Measurements from ENCODE around the gene CXorf65. TPM values are rescaled to one million over a fixed set of nuclear protein-coding genes. Genes with fewer than 3 reads are reported as not detected.

Gene CXorf65
- total RNA-seq, 3 donors from 2014 or later, result 2.7 TPM; not detected in 2

DNA sequence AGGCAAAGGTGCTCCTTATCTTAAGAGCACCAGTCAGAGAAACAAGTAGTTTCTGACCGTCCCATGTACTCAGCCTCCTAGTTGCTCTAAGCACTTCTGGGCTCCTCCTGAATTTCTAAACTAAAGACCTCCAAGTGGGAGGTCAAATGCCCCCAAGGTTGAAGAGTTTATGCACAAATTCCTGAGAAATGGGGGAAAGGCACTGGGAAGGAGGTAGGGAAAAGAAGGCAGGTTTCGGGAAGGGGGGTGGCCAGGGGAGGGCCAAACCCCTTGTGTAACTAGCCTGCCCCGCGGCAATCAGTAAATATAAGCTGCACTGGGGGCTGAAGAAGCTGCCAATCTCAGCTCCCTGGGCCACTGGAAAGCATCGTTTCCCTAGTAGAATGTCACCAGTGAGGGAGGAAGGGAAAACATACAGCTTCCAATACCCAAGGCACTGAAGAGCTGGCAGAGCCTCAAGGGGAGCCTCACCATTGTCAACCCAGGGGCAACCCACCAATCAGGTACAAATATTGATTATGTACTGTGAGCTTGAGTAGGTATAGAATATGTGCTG is 7.5 kb downstream of the CXorf65 start:
- Histone ChIP-seq H3K4me1 (ENCODE audit: low read depth) (no peaks in the 10 kb centered on the region), H3K4me3 (no peak overlapping the region), H3K36me3 (ENCODE audit: low read depth) (no peaks in the 10 kb centered on the region), H3K9me3 (no peaks in the 10 kb centered on the region)
- TF ChIP-seq, protein P1, sequence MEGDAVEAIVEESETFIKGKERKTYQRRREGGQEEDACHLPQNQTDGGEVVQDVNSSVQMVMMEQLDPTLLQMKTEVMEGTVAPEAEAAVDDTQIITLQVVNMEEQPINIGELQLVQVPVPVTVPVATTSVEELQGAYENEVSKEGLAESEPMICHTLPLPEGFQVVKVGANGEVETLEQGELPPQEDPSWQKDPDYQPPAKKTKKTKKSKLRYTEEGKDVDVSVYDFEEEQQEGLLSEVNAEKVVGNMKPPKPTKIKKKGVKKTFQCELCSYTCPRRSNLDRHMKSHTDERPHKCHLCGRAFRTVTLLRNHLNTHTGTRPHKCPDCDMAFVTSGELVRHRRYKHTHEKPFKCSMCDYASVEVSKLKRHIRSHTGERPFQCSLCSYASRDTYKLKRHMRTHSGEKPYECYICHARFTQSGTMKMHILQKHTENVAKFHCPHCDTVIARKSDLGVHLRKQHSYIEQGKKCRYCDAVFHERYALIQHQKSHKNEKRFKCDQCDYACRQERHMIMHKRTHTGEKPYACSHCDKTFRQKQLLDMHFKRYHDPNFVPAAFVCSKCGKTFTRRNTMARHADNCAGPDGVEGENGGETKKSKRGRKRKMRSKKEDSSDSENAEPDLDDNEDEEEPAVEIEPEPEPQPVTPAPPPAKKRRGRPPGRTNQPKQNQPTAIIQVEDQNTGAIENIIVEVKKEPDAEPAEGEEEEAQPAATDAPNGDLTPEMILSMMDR (IDR thresholded peaks at IDR 0.05), result no peak
- intact Hi-C loops (cut with DNase I, micrococcal nuclease), result no loop called here
- ATAC-seq, result no peak
- no peak for DNase-seq

DNA sequence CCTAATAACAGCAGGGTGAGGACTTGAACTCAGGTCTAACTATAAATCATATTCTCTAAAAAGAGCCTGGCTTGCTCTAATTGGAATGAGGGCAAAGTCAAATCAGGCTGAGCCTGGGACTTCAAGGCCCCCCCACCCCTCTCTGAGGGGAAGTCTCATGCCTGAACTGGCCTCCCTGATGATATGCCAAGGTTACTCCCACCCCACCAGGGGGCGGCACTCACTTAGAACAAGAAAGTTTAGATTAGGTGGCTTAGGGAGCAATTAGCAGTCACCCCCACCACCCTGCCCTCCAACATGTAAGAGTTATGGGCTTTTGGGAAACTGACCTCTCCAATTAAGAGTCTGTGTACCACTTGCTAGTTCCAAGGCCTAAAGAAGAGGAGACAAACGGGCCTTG is 8.2 kb downstream of the CXorf65 start:
- no peaks in the 10 kb centered on the region for H3K36me3 ChIP-seq (ENCODE audit: low read depth)
- no peak overlapping the region for H3K4me3 ChIP-seq
- intact Hi-C loops (cut with DNase I, micrococcal nuclease), result no loop called here
- TF ChIP-seq, protein P1 (IDR thresholded peaks at IDR 0.05), result no peak
- no peaks in the 10 kb centered on the region for H3K9me3 ChIP-seq
- ATAC-seq (peak; percentile 22), DNase-seq (peak; percentile 57 to 70 (median 65))
- H3K4me1 ChIP-seq (ENCODE audit: low read depth), result no peaks in the 10 kb centered on the region

DNA sequence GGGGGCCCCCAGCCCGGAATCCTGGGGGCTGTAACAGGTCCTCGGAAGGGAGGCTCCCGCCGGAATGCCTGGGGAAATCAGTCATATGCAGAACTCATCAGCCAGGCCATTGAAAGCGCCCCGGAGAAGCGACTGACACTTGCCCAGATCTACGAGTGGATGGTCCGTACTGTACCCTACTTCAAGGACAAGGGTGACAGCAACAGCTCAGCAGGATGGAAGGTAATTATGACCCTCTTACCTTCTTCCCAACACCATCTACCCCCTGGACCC is 9.8 kb downstream of the CXorf65 start:
- Histone ChIP-seq H3K9me3 (no peaks in the 10 kb centered on the region), H3K36me3 (ENCODE audit: low read depth) (no peaks in the 10 kb centered on the region), H3K4me1 (ENCODE audit: low read depth) (no peaks in the 10 kb centered on the region), H3K4me3 (no peak overlapping the region)
- intact Hi-C loops (cut with DNase I, micrococcal nuclease), result no loop called here
- DNase-seq (no peak), ATAC-seq (peak; percentile 4)
- TF ChIP-seq, protein P1 (IDR thresholded peaks at IDR 0.05), result no peak

DNA sequence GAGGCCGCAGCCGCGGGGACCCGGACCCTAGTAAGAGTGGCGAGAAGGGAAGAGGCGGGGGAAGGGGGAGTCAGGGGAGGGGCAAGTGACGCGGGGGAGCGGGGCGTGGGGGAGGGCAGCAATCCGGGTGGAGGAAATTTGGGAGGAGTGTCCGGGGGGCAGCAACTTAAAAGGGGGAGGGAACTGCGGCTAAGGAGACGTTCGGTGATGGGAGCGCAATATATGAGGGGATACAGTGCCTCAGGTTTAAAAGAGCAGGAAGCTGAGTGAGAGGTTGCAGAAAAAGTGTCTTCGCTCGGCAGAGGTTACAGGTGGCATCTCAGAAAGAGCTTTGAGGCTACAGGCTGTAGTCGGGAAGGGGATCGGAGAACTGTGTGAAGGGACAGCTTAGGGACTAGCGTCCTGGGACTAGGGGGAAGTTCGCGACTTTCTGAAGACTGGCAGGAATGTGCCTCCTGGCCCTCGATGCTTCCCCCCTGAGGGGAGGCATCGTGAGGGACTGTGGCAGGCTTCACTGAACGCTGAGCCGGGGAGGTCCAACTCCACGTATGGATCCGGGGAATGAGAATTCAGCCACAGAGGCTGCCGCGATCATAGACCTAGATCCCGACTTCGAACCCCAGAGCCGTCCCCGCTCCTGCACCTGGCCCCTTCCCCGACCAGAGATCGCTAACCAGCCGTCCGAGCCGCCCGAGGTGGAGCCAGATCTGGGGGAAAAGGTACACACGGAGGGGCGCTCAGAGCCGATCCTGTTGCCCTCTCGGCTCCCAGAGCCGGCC is 10.4 kb downstream of the CXorf65 start:
- TF ChIP-seq, protein P1 (IDR thresholded peaks at IDR 0.05), result no peak
- Histone ChIP-seq H3K4me3 (peak overlapping the region; percentile 14), H3K4me1 (ENCODE audit: low read depth) (no peaks in the 10 kb centered on the region), H3K36me3 (ENCODE audit: low read depth) (no peaks in the 10 kb centered on the region), H3K9me3 (no peaks in the 10 kb centered on the region)
- ATAC-seq (peak; percentile 69), DNase-seq (peak in 2 of 3 donors; percentile 43 to 54)
- intact Hi-C loops (cut with DNase I, micrococcal nuclease), result no loop called here

DNA sequence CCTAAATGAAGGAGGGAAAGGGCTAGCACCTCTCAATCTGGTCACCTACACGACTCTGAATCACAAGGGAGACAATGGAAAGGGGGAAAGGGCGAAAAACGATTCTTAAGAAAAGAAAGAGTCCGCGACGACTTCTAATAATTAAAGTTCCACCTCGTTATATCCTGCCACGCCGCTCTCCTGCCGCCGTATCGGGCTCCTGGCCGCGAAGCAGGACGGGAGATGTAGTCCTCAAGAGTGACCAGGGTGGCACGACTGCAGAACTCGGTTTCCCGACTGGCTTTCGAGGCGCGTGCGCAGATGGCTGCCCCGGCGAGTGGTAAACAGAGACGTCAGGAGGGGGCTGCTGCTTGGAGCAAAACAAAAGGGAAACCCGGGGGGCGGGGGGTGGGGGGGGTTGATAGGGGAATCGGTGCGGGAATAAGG is 11.0 kb downstream of the CXorf65 start, which contains the start of gene FOXO4:
FOXO4 (plus strand) TSS at position 297 of the 426 bp plus-strand sequence. CDS start 678 bp downstream, outside the sequence.
- Histone ChIP-seq H3K9me3 (no peaks in the 10 kb centered on the region), H3K4me3 (peak within 1 kb of the TSS; percentile 14), H3K4me1 (ENCODE audit: low read depth) (no peaks in the 10 kb centered on the region), H3K36me3 (ENCODE audit: low read depth) (no peaks in the 10 kb centered on the region)
- intact Hi-C loops (cut with DNase I, micrococcal nuclease), result no loop called here
- TF ChIP-seq, protein P1 (IDR thresholded peaks at IDR 0.05), result no peak
- ATAC-seq, result peak; percentile 93
- peak; percentile 91 to 95 (median 93) for DNase-seq

All from mucosa of descending colon (tissue), 3 donors.